ENCODE results near the gene LAMTOR5.
A peak's percentile ranks its signal among the peaks of the same experiment; 100 is the strongest.
"Not testable (repeated sequence)": the region's sequence is repeated elsewhere in the genome, so short reads cannot be mapped to it uniquely, and the experiment has no call there.

Gene LAMTOR5

GRCh38 chr1:110407260-110408210 lies at the start of gene LAMTOR5:
TSS of gene LAMTOR5 (minus strand) at chr1:110407694. CDS start at chr1:110407620, 74 bp downstream.
- DNase-seq (ENCODE audit: low read depth): peak; percentile 79

- no peak for DNase-seq (ENCODE audit: low read depth)
Observed at GRCh38 chr1:110457206-110457605, 49.7 kb upstream of the LAMTOR5 start.

GRCh38 chr1:110455151-110455550 lies 47.7 kb upstream of the LAMTOR5 start:
- DNase-seq (ENCODE audit: low read depth): no peak

- no peak for DNase-seq (ENCODE audit: low read depth)
Observed at GRCh38 chr1:110454328-110454727, 46.8 kb upstream of the LAMTOR5 start.

- DNase-seq (ENCODE audit: low read depth): no peak
Observed at GRCh38 chr1:110453829-110454228, 46.3 kb upstream of the LAMTOR5 start.

GRCh38 chr1:110452330-110452729 lies 44.8 kb upstream of the LAMTOR5 start:
- no peak for DNase-seq (ENCODE audit: low read depth)

- DNase-seq (ENCODE audit: low read depth): no peak
Observed at GRCh38 chr1:110450929-110451328, 43.4 kb upstream of the LAMTOR5 start, which contains the start of gene PROK1. TSS of gene PROK1 (plus strand) at chr1:110451149. CDS start at chr1:110451217, 68 bp downstream.

- no peak for DNase-seq (ENCODE audit: low read depth)
Observed at GRCh38 chr1:110449661-110450651, 42.5 kb upstream of the LAMTOR5 start.

- DNase-seq (ENCODE audit: low read depth): no peak
Observed at GRCh38 chr1:110444561-110444960, 37.1 kb upstream of the LAMTOR5 start.

GRCh38 chr1:110443451-110443850 lies 36.0 kb upstream of the LAMTOR5 start:
- no peak for DNase-seq (ENCODE audit: low read depth)

GRCh38 chr1:110441888-110442287 lies 34.4 kb upstream of the LAMTOR5 start:
- DNase-seq (ENCODE audit: low read depth): no peak

GRCh38 chr1:110440877-110441276 lies 33.4 kb upstream of the LAMTOR5 start:
- DNase-seq (ENCODE audit: low read depth): no peak

- DNase-seq (ENCODE audit: low read depth): not testable (repeated sequence)
Observed at GRCh38 chr1:110439873-110440272, 32.4 kb upstream of the LAMTOR5 start.

GRCh38 chr1:110438893-110439292 lies 31.4 kb upstream of the LAMTOR5 start:
- DNase-seq (ENCODE audit: low read depth): no peak

GRCh38 chr1:110437645-110438299 lies 30.3 kb upstream of the LAMTOR5 start:
- not testable (repeated sequence) for DNase-seq (ENCODE audit: low read depth)

- DNase-seq (ENCODE audit: low read depth): no peak
Observed at GRCh38 chr1:110436635-110437034, 29.1 kb upstream of the LAMTOR5 start.

- no peak for DNase-seq (ENCODE audit: low read depth)
Observed at GRCh38 chr1:110434946-110435345, 27.5 kb upstream of the LAMTOR5 start.

GRCh38 chr1:110433803-110434202 lies 26.3 kb upstream of the LAMTOR5 start:
- DNase-seq (ENCODE audit: low read depth): no peak

GRCh38 chr1:110433213-110433612 lies 25.7 kb upstream of the LAMTOR5 start:
- DNase-seq (ENCODE audit: low read depth): no peak

- DNase-seq (ENCODE audit: low read depth): no peak
Observed at GRCh38 chr1:110430901-110431300, 23.4 kb upstream of the LAMTOR5 start.

- DNase-seq (ENCODE audit: low read depth): no peak
Observed at GRCh38 chr1:110430366-110430765, 22.9 kb upstream of the LAMTOR5 start.

- no peak for DNase-seq (ENCODE audit: low read depth)
Observed at GRCh38 chr1:110428946-110429345, 21.5 kb upstream of the LAMTOR5 start.

All from stimulated activated CD8-positive, alpha-beta memory T cell treated with anti-CD3 and anti-CD28 coated beads, Interleukin-15, amount 100 ng/mL, for 24 hours (primary cell).